Measurements from ENCODE around the gene TNS3.
"Not testable (repeated sequence)": the region's sequence is repeated elsewhere in the genome, so short reads cannot be mapped to it uniquely, and the experiment has no call there.

TNS3 gene

GRCh38 chr7:47581804-47582763 is at the start of gene TNS3:
TSS of gene TNS3 (minus strand) at chr7:47582111. CDS start at chr7:47439636, 142,475 bp downstream.
- no peak for DNase-seq (ENCODE audit: low spot score)

DNA sequence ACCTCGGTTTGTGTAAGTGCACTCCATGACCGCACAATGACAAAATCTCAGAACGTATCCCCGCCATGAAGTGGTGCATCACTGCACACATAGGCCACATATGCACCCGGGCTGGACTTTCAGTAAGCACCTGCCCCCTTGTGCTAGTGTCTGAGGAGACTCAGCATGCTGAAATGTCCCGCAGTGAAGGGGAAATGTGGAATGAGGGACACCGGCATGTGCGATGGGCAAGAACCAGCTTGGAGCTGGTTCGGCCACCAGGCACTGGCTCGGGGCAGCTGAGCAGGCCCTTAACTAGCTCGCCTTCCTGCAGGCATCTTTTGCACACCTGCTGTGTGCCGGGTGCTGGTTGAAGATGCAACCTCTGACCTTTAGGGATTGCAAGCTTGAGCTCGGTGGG is 49.8 kb upstream of the TNS3 start:
- DNase-seq (ENCODE audit: low spot score), result no peak

DNA sequence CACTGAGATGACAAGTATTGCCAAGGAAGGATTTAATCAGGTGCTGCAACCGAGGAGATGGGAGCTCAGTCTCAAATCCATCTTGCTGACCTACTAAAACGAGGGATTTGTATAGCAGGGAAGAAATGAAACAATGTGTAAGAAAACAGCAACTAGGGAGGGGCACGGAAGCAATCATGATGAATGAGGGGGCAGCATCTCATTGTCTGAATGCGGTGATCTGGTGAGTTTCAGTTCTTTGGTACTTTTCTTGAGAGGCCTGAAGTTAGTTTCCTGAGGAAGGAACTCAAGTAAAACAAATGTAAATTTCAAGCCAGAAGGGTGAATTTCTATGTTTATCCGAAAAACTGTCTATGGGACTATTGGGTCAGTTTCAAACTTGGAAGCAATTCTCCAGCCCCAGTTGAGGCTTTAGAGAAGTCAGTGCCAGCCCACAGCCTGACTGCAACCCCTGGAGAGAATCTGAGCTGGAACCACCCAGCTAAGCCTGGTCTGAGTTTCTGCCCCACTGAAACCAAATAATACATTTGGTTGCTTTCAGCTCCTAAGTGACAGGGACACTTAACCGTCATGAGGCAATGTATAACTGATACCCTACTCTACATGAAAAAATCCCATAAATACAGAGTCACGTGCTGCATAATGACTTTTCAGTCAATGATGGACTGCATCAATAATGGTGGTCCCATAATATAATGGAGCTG is 45.8 kb upstream of the TNS3 start:
- no peak for DNase-seq (ENCODE audit: low spot score)

GRCh38 chr7:47625861-47626715 is 44.2 kb upstream of the TNS3 start:
- DNase-seq (ENCODE audit: low spot score), result peak; percentile 80

DNA sequence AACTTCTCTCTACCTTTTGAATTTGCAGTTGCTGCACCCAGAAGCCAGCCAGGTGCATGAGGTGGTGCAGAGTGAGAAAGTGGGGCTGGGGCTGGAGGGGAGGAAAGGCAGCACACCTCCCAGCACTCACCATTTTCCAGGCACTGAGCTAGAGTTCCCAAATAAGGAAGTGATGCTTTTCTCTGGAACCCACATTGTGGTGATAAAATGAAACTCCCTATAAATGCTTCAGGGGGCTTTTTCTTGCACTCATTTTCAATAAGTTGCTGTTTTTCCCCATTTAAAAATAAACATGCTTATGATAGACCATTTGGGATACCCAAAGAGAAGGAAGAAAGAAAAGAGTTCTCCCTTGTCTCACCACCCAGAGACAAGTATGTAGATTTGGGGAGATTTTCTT is 42.8 kb upstream of the TNS3 start:
- no peak for DNase-seq (ENCODE audit: low spot score)

- no peak for DNase-seq (ENCODE audit: low spot score)
These were observed 41.2 kb upstream of the TNS3 start for GRCh38 chr7:47622946-47623640.

DNA sequence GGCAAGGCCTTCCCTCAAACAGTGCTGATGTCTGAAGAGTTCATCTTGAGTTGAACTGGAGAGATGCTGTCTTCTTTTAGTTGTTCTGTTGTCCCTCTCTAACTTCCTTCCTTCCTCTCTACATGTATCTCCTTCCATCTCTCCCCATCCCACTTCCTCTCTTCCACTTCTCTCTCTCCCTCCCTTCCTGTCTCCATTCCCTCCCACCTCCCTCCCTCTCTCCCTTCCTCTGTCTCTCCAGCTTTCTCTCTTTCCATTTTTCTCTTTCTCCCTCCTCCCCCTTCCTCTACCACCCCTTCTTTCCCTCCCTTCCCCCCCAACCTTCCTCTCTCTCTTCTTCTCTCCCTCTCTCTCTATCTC is 40.7 kb upstream of the TNS3 start:
- DNase-seq (ENCODE audit: low spot score), result no peak

- DNase-seq (ENCODE audit: low spot score), result no peak
These were observed 40.2 kb upstream of the TNS3 start for GRCh38 chr7:47621979-47622561.

DNA sequence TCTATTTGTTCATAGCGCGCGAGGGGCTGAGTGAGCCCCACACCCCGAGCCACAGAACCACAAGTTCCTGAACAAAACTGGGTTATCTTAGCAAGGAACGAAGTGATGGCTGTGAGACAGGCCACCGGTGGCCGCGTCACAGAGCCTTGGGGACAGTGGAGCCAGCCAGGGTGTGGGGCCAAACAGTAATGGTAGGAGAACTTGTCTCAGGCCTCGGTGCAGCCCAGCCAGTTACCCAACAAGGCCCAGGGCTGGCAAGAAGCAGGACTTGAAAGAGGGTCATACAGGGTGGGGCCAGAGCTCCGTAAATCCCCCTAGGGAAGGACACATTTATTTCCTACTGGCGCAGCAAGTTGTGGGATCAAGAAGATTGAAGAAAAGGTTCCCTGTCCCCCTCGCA is 39.4 kb upstream of the TNS3 start:
- no peak for DNase-seq (ENCODE audit: low spot score)

GRCh38 chr7:47619806-47620205 is 37.9 kb upstream of the TNS3 start:
- DNase-seq (ENCODE audit: low spot score), result no peak

DNA sequence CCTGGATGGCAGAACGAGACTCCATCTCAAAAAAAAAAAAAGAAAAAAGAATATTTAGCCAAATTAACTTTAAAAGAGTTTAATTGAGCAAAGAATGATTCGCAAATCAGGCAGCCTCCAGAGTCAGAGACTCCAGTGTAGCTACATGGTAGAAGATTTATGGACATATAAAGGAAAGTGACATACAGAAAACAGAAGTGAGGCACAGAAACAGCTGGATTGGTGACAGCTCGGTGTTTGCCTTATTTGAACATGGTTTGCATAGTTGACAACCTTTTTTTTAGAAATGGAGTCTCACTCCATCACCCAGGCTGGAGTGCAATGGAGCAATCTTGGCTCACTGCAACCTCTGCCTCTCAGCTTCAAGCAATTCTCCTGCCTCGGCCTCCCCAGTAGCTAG is 35.2 kb upstream of the TNS3 start:
- no peak for DNase-seq (ENCODE audit: low spot score)

DNA sequence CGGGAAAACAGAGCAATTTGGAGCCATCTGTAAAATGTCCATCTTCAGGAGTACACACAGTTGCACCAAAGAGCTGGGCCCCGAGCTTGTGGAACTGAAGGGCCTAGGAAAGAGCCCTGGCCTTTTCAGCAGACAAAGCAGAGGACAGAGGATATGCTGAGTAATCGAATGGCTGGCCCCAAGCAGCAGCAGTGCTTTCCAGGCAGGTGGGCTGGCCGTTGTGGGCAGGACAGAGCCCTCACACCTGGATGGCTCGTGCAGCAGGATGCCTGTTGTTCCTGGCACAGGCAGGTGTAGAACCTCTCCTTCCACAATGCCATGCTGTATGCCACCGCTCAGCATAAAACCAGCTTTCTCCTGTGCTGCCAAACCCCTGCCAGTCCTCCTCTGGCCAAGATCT is 32.5 kb upstream of the TNS3 start:
- DNase-seq (ENCODE audit: low spot score), result no peak

DNA sequence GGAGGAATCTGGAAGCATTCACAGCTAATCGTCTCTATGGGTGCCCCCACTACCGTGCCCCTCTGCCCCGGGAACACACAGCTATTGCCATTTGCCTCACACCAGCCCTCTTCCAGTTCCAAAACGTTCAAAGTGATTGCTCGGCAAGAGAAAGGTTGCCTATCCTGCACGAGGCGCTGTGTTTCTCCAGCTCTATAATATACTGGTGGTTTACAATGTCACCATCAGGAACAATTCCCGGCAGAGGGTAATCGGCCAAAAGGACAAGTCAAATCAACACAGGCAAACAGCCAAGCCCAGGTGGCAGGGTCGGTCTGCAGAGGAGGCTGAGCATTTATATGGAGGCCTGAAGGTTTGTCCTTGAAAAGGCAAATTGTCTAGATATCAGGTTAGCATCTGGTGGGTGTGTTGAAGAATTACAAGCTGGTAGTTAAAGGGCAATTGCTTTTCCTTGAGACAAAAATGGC is 29.2 kb upstream of the TNS3 start:
- DNase-seq (ENCODE audit: low spot score), result no peak

- DNase-seq (ENCODE audit: low spot score), result no peak
These were observed 28.7 kb upstream of the TNS3 start for GRCh38 chr7:47610506-47611044.

- DNase-seq (ENCODE audit: low spot score), result no peak
These were observed 28.0 kb upstream of the TNS3 start for GRCh38 chr7:47609803-47610452.

GRCh38 chr7:47606593-47607046 is 24.7 kb upstream of the TNS3 start:
- DNase-seq (ENCODE audit: low spot score), result not testable (repeated sequence)

DNA sequence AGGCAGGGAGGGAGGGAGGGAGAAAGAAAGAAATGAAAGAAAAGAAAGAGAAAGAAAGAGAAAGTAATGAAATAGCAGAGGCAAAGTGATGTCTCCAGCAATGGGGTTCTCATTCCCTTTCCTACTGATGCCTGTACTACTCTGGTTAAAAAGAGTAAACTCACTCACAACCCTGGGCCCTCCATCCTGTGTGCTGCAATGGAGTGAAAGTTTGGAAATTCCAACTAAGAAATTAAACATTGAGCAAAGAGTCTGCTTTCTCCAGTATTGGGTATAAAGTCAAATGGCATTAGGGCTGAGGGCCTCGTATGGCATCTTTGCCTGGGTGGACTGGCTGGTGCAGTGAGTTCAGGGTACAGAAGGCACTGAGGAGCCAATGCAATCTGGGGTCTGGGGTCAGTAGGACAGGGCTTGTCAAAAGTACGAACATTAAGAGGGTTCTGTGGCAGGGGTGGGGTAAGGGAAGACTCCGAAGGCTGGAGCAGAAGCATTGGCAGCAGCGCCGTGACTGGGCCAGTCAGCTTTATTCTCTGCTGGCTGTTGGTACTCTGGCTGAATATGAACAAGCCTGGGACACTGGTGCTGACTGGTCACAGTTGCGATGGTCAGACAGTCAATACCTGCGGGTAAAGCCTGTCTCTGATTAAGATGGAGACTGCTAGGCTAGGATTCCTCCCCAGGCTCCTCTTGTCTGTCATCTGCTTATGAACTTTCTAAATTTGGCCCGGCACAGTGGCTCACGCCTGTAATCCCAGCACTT is 24.1 kb upstream of the TNS3 start:
- no peak for DNase-seq (ENCODE audit: low spot score)

GRCh38 chr7:47604496-47604890 is 22.6 kb upstream of the TNS3 start:
- DNase-seq (ENCODE audit: low spot score), result no peak

- not testable (repeated sequence) for DNase-seq (ENCODE audit: low spot score)
These were observed 21.8 kb upstream of the TNS3 start for GRCh38 chr7:47603514-47604255.
